NB4 (cell line): ENCODE data around the gene NUP155.

Source experiments
- MYC ChIP-seq: IDR thresholded peaks from 2 replicates; pipeline ENCODE4 v1.6.1; 2011; ENCODE audit warnings: low read depth, low read length
- TF ChIP-seq, protein P1 (sequence below): IDR thresholded peaks from one replicate; pipeline ENCODE4 v1.5.1; 2012; ENCODE audit warnings: low read depth, low read length
- TF ChIP-seq, protein P2 (sequence below): IDR thresholded peaks from 2 replicates; pipeline ENCODE4 v1.6.1; 2011; ENCODE audit warnings: low read depth, low read length

DNA sequence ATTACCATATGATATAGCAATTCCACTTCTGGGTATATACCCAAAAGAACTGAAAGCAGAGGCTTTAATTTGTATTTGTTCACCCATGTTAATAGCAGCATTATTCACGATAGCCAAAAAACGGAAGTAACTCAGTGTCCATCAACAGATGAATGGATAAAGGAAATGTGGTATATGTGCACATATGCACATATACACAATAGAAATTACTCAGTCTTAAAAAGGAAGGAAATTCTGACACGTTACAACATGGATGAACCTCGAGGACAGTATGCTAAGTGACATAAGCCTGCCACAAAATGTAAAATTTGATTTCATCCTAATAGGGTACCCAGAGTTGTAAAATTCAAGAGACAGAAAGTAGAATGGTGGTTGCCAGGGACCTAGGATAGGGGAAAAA, 54.9 kb downstream of the NUP155 start:
- TF ChIP-seq, protein P1, sequence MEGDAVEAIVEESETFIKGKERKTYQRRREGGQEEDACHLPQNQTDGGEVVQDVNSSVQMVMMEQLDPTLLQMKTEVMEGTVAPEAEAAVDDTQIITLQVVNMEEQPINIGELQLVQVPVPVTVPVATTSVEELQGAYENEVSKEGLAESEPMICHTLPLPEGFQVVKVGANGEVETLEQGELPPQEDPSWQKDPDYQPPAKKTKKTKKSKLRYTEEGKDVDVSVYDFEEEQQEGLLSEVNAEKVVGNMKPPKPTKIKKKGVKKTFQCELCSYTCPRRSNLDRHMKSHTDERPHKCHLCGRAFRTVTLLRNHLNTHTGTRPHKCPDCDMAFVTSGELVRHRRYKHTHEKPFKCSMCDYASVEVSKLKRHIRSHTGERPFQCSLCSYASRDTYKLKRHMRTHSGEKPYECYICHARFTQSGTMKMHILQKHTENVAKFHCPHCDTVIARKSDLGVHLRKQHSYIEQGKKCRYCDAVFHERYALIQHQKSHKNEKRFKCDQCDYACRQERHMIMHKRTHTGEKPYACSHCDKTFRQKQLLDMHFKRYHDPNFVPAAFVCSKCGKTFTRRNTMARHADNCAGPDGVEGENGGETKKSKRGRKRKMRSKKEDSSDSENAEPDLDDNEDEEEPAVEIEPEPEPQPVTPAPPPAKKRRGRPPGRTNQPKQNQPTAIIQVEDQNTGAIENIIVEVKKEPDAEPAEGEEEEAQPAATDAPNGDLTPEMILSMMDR = no peak
- TF ChIP-seq MYC = no peak
- TF ChIP-seq, protein P2, sequence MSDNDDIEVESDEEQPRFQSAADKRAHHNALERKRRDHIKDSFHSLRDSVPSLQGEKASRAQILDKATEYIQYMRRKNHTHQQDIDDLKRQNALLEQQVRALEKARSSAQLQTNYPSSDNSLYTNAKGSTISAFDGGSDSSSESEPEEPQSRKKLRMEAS = no peak
